ENCODE measurements around the gene CACNA1D. TPM values are rescaled to one million over a fixed set of nuclear protein-coding genes. Genes with fewer than 3 reads are reported as not detected.

Gene CACNA1D
- polyA plus RNA-seq, 1 donor (not counting 4 experiments of a cell fraction or from before 2014, with no cell fraction given) = 0.20 TPM

DNA sequence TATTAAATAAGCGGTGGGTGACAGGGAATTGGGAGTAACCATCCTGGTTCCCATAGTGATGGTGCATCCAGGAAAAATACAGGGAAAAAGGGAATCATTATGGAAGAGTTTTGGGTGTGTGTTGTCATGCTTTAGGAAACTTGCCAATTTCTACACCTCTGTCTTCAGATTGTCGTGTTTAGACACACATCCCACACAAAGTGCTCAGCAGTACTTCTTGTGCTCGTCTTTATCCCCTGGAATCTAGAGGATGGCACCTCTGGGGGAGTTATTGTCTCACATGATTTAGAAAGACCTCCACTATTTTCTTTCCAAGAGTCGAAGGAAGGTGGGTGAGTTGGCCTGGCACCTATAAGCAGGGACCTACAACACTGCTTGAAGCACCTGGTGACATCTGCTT, 35.8 kb downstream of the CACNA1D start:
- Histone ChIP-seq H3K4me2 (ENCODE audit: control insufficient read depth, extremely low read depth, insufficient read depth, low read depth, low read length) (no peak overlapping the region), H3K9me1 (ENCODE audit: control insufficient read depth, extremely low read depth, insufficient read depth, low read length) (no peaks in the 10 kb centered on the region), H3K27me3 (ENCODE audit: control insufficient read depth, extremely low read depth, insufficient read depth, low read length) (no peaks in the 10 kb centered on the region), H3K9me3 (ENCODE audit: control insufficient read depth, low read depth, low read length) (no peaks in the 10 kb centered on the region), H2AFZ (ENCODE audit: control insufficient read depth, low read length) (no peak overlapping the region), H4K20me1 (ENCODE audit: control insufficient read depth, extremely low read depth, insufficient read depth, low read length) (no peaks in the 10 kb centered on the region), H3K9ac (ENCODE audit: control insufficient read depth, extremely low read depth, insufficient read depth, low read length) (no peak overlapping the region), H3K27ac (ENCODE audit: control insufficient read depth, insufficient read depth, low read length) (no peak overlapping the region), H3K36me3 (ENCODE audit: control insufficient read depth in 2 of 2, extremely low read depth in 1 of 2, insufficient read depth in 2 of 2, low read length in 2 of 2) (no peaks in the 10 kb centered on the region), H3K4me1 (ENCODE audit: control insufficient read depth, extremely low read depth, insufficient read depth, low read length) (no peaks in the 10 kb centered on the region), H3K79me2 (ENCODE audit: control insufficient read depth, insufficient read depth, low read length) (no peaks in the 10 kb centered on the region), H3K4me3 (ENCODE audit: control insufficient read depth in 2 of 3, extremely low read depth in 1 of 3, insufficient read depth in 2 of 3, low read depth in 1 of 3, low read length in 3 of 3) (no peak overlapping the region)
- TF ChIP-seq CTCF (optimal IDR thresholded peaks at IDR 0.05 in 1 of 3, IDR thresholded peaks at IDR 0.05 in 1 of 3, conservative IDR thresholded peaks at IDR 0.05 in 1 of 3; ENCODE audit: extremely low read depth in 1 of 3, insufficient read depth in 2 of 3, low read length in 3 of 3) (no peak), EZH2 (IDR thresholded peaks at IDR 0.05; ENCODE audit: low read length) (no peak)
- dilution Hi-C loops (cut with MboI; ENCODE audit: extremely low pct_ligation_motif_present, low sequenced_read_pairs) = no loop called here
- FAIRE-seq (no peak), DNase-seq (ENCODE audit: low read depth, low spot score) (no peak)

- no peak overlapping the region for H3K4me2 ChIP-seq (ENCODE audit: control insufficient read depth, extremely low read depth, insufficient read depth, low read depth, low read length)
- H3K27ac ChIP-seq (ENCODE audit: control insufficient read depth, insufficient read depth, low read length) = no peak overlapping the region
- H3K9ac ChIP-seq (ENCODE audit: control insufficient read depth, extremely low read depth, insufficient read depth, low read length) = no peak overlapping the region
- no peaks in the 10 kb centered on the region for H3K79me2 ChIP-seq (ENCODE audit: control insufficient read depth, insufficient read depth, low read length)
- dilution Hi-C loops (cut with MboI; ENCODE audit: extremely low pct_ligation_motif_present, low sequenced_read_pairs) = no loop called here
- no peaks in the 10 kb centered on the region for H3K27me3 ChIP-seq (ENCODE audit: control insufficient read depth, extremely low read depth, insufficient read depth, low read length)
- H2AFZ ChIP-seq (ENCODE audit: control insufficient read depth, low read length) = no peak overlapping the region
- no peaks in the 10 kb centered on the region for H3K36me3 ChIP-seq (ENCODE audit: control insufficient read depth in 2 of 2, extremely low read depth in 1 of 2, insufficient read depth in 2 of 2, low read length in 2 of 2)
- H3K9me1 ChIP-seq (ENCODE audit: control insufficient read depth, extremely low read depth, insufficient read depth, low read length) = no peaks in the 10 kb centered on the region
- no peaks in the 10 kb centered on the region for H3K4me1 ChIP-seq (ENCODE audit: control insufficient read depth, extremely low read depth, insufficient read depth, low read length)
- no peaks in the 10 kb centered on the region for H3K9me3 ChIP-seq (ENCODE audit: control insufficient read depth, low read depth, low read length)
- DNase-seq (ENCODE audit: low read depth, low spot score) = no peak
- FAIRE-seq = peak; percentile 26
- no peak for TF ChIP-seq EZH2 (IDR thresholded peaks at IDR 0.05; ENCODE audit: low read length)
- peak; percentile 16 to 43 (median 43) for TF ChIP-seq CTCF (optimal IDR thresholded peaks at IDR 0.05 in 1 of 3, IDR thresholded peaks at IDR 0.05 in 1 of 3, conservative IDR thresholded peaks at IDR 0.05 in 1 of 3; ENCODE audit: extremely low read depth in 1 of 3, insufficient read depth in 2 of 3, low read length in 3 of 3)
- H4K20me1 ChIP-seq (ENCODE audit: control insufficient read depth, extremely low read depth, insufficient read depth, low read length) = no peaks in the 10 kb centered on the region
- H3K4me3 ChIP-seq (ENCODE audit: control insufficient read depth in 2 of 3, extremely low read depth in 1 of 3, insufficient read depth in 2 of 3, low read depth in 1 of 3, low read length in 3 of 3) = no peak overlapping the region
These were observed 37.3 kb downstream of the CACNA1D start for GRCh38 chr3:53531749-53532148.
